K562 (cell line): ENCODE results near the gene HNRNPF. TPM values are rescaled to one million over a fixed set of nuclear protein-coding genes. Genes with fewer than 3 reads are reported as not detected.

Source experiments
- BDP1 ChIP-seq: IDR thresholded peaks from 3 replicates; pipeline ENCODE4 v1.6.1; 2011; ENCODE audit not compliant: insufficient read length, insufficient read depth
- BRCA1 ChIP-seq, 2 experiments: fragments of 450-650 bp in 1 of 2; sonication (generic) in 1 of 2; formaldehyde crosslinking in 1 of 2; IDR thresholded peaks; 2 replicates each; pipeline versions ENCODE4 v1.5.0 to v1.6.1; 2017 to 2020; ENCODE audit warnings: mild to moderate bottlenecking in 1 of 2, missing genetic modification reagents in 1 of 2
- CEBPG ChIP-seq, 3 experiments: fragments of 200-800 bp in 1 of 3; sonication (Bioruptor generic) in 1 of 3; sonication (generic) in 1 of 3; formaldehyde crosslinking in 1 of 3; IDR thresholded peaks in 2 of 3; conservative IDR thresholded peaks in 1 of 3; 2 replicates each; pipeline versions ENCODE4 v1.6.1 to v1.8.0; 2016 to 2022; ENCODE audit warnings: missing compliant biosample characterization in 2 of 3, missing genetic modification characterization in 2 of 3, mild to moderate bottlenecking in 1 of 3, missing genetic modification reagents in 1 of 3
- CREB3L1 ChIP-seq: fragments of 450-650 bp; IDR thresholded peaks from 2 replicates; pipeline ENCODE4 v1.6.1; 2014; ENCODE audit warnings: low read depth, mild to moderate bottlenecking, moderate library complexity, borderline replicate concordance
- ELK3 ChIP-seq: fragments of 450-650 bp; formaldehyde crosslinking; IDR thresholded peaks from 2 replicates; pipeline ENCODE4 v1.4.0; 2020; ENCODE audit warnings: mild to moderate bottlenecking
- ESRRB ChIP-seq: fragments of 250-450 bp; sonication (Bioruptor Pico); IDR thresholded peaks from 2 replicates; pipeline ENCODE4 v1.5.0; 2020; ENCODE audit warnings: mild to moderate bottlenecking, moderate library complexity, borderline replicate concordance
- FOS ChIP-seq: IDR thresholded peaks from 3 replicates; pipeline ENCODE4 v1.6.1; 2011; ENCODE audit not compliant: insufficient read length; ENCODE audit errors: extremely low read depth
- FOSL1 ChIP-seq: fragments of 200-800 bp; sonication (Bioruptor generic); conservative IDR thresholded peaks from 2 replicates; pipeline ENCODE4 v1.6.1; 2016; ENCODE audit warnings: missing genetic modification characterization, missing compliant biosample characterization
- FOXM1 ChIP-seq, 2 experiments: fragments of 450-650 bp in 1 of 2; sonication (generic) in 1 of 2; formaldehyde crosslinking in 1 of 2; IDR thresholded peaks; 2 replicates each; pipeline versions ENCODE4 v1.6.1 to v1.9.0; 2017 to 2022; ENCODE audit warnings: low read depth in 2 of 2, mild to moderate bottlenecking in 2 of 2, missing genetic modification reagents in 1 of 2, moderate library complexity in 1 of 2
- FOXO4 ChIP-seq: fragments of 450-650 bp; formaldehyde crosslinking; IDR thresholded peaks from 2 replicates; pipeline ENCODE4 v1.4.0; 2020; ENCODE audit warnings: mild to moderate bottlenecking, moderate library complexity
- NFATC3 ChIP-seq: fragments of 450-650 bp; IDR thresholded peaks from 2 replicates; pipeline ENCODE4 v1.6.1; 2017; ENCODE audit warnings: mild to moderate bottlenecking
- NFIC ChIP-seq: fragments of 450-650 bp; IDR thresholded peaks from 2 replicates; pipeline ENCODE4 v1.6.1; 2017; ENCODE audit warnings: mild to moderate bottlenecking, inconsistent platforms
- POLR2G ChIP-seq: fragments of 200-400 bp; formaldehyde crosslinking; IDR thresholded peaks from 2 replicates; pipeline ENCODE4 v1.6.1; 2017; ENCODE audit warnings: low read depth, mild to moderate bottlenecking, antibody characterized with exemption, low read length, moderate library complexity
- RBFOX2 ChIP-seq: fragments of 200-400 bp; formaldehyde crosslinking; IDR thresholded peaks from 2 replicates; pipeline ENCODE4 v1.6.1; 2017; ENCODE audit warnings: low read depth, mild to moderate bottlenecking, low read length, moderate library complexity
- STAT6 ChIP-seq: sonication (generic); formaldehyde crosslinking; IDR thresholded peaks from 2 replicates; pipeline ENCODE4 v1.8.1; 2023; ENCODE audit warnings: mild to moderate bottlenecking, missing genetic modification reagents
- TCF7L2 ChIP-seq: fragments of 150-350 bp; IDR thresholded peaks from 2 replicates; pipeline ENCODE4 v1.6.1; 2016; ENCODE audit warnings: low read depth, mild to moderate bottlenecking, low read length, moderate library complexity
- ZNF143 ChIP-seq: sonication (generic); formaldehyde crosslinking; IDR thresholded peaks from 2 replicates; pipeline ENCODE4 v1.9.0; 2022; ENCODE audit warnings: mild to moderate bottlenecking, missing genetic modification reagents
- ZNF311 ChIP-seq: fragments of 250-450 bp; sonication (Bioruptor Pico); IDR thresholded peaks from 2 replicates; pipeline ENCODE4 v1.4.0; 2020; ENCODE audit warnings: mild to moderate bottlenecking, moderate library complexity
- ZNF354B ChIP-seq: fragments of 250-450 bp; sonication (Bioruptor Pico); IDR thresholded peaks from 2 replicates; pipeline ENCODE4 v1.4.0; 2020
- ZNF444 ChIP-seq: fragments of 250-450 bp; sonication (Bioruptor Pico); IDR thresholded peaks from 2 replicates; pipeline ENCODE4 v1.4.0; 2020; ENCODE audit warnings: mild to moderate bottlenecking, moderate library complexity
- ZNF589 ChIP-seq: fragments of 200-800 bp; sonication (Bioruptor generic); IDR thresholded peaks from 2 replicates; pipeline ENCODE4 v1.6.1; 2016; ENCODE audit warnings: low read depth, missing genetic modification characterization, missing compliant biosample characterization
- polyA plus RNA-seq, 8 experiments: library from polyadenylated mRNA; depleted of rRNA in 4 of 8; stranded (reverse) in 5 of 8; unstranded in 3 of 8; fragments of >200 nt; fragmentation: Nextera tagmentation in 2 of 8; fragmentation: Illumina TruSeq in 1 of 8; extraction: Ambion mirVana in 2 of 8; extraction: Trizol in 1 of 8; gene quantifications; 2 replicates each; pipeline versions ENCODE4 v1.2.1 to v1.2.3, GENCODE V29; 2011 to 2014; ENCODE audit warnings: inconsistent platforms in 1 of 8, missing spikeins in 1 of 8
- total RNA-seq, 7 experiments: library from RNA; depleted of rRNA in 6 of 7; stranded (reverse); fragments of >200 nt in 6 of 7; fragmentation: Illumina TruSeq in 2 of 7; extraction: Trizol in 2 of 7; gene quantifications; 2 replicates each; pipeline versions ENCODE4 v1.2.1 to v1.2.3, GENCODE V29; 2011 to 2021; ENCODE audit warnings: low replicate concordance in 1 of 7

The HNRNPF gene
- total and polyA plus RNA-seq, 9 of the 15 experiments (the other 6 are each of a cell fraction or from before 2014, with no cell fraction given): 192 to 489 (median 416) TPM

GRCh38 chr10:43348511-43349312 lies 60.3 kb downstream of the HNRNPF start (continued):
- no peak for TF ChIP-seq STAT6 (CRISPR knock-in tag)
- no peak for TF ChIP-seq CREB3L1
- no peak for TF ChIP-seq ZNF444
- no peak; the same call in 1 of the 2 replicates for TF ChIP-seq NFIC
- TF ChIP-seq TCF7L2: no peak
- TF ChIP-seq ZNF589: no peak
- no peak for TF ChIP-seq CEBPG (CRISPR knock-in tag; IDR thresholded peaks at IDR 0.05)
- TF ChIP-seq CEBPG (tag; conservative IDR thresholded peaks at IDR 0.05 in 1 of 2, IDR thresholded peaks at IDR 0.05 in 1 of 2): no peak
- no peak for TF ChIP-seq FOSL1
- no peak for TF ChIP-seq ESRRB (CRISPR knock-in tag)
- TF ChIP-seq ELK3: no peak
- no peak for TF ChIP-seq FOXO4 (CRISPR knock-in tag)
- TF ChIP-seq BRCA1 (IDR thresholded peaks at IDR 0.05): no peak
- TF ChIP-seq BRCA1 (CRISPR knock-in tag; IDR thresholded peaks at IDR 0.05): no peak
- no peak for TF ChIP-seq RBFOX2
- no peak for TF ChIP-seq FOS
- no peak for TF ChIP-seq POLR2G
- no peak for TF ChIP-seq NFATC3
- TF ChIP-seq ZNF143: no peak
- TF ChIP-seq ZNF311: no peak
- no peak for TF ChIP-seq ZNF354B (CRISPR knock-in tag)
- TF ChIP-seq BDP1: no peak
- no peak for TF ChIP-seq FOXM1 (IDR thresholded peaks at IDR 0.05; ENCODE audit: low read depth)
- no peak for TF ChIP-seq FOXM1 (CRISPR knock-in tag; IDR thresholded peaks at IDR 0.05; ENCODE audit: low read depth)
